Islet precursor cell (in vitro differentiated cells): Measurements from ENCODE around the gene NCOA6.
A peak's percentile ranks its signal among the peaks of the same experiment; 100 is the strongest.

Experiments
- DNase-seq: peaks from one replicate; pipeline ENCODE4 v3.0.0-alpha.2; 2018

NCOA6 gene

GRCh38 chr20:34701405-34702085, 123.9 kb downstream of the NCOA6 start:
- no peak for DNase-seq

- DNase-seq: no peak
Measured at GRCh38 chr20:34693414-34693813, 132.0 kb downstream of the NCOA6 start.

GRCh38 chr20:34691838-34692237, 133.6 kb downstream of the NCOA6 start:
- no peak for DNase-seq

- DNase-seq: no peak
Measured at GRCh38 chr20:34689486-34689885, 136.0 kb downstream of the NCOA6 start.

GRCh38 chr20:34683667-34684066, 141.8 kb downstream of the NCOA6 start:
- no peak for DNase-seq

- DNase-seq: no peak
Measured at GRCh38 chr20:34680586-34681175, 144.8 kb downstream of the NCOA6 start.

GRCh38 chr20:34676642-34677373, 148.6 kb downstream of the NCOA6 start, which contains the start of gene PIGU:
Gene PIGU, minus strand, starts transcription at chr20:34677092. Its CDS starts 7 bp downstream, at chr20:34677085.
- peak; percentile 97 for DNase-seq

- no peak for DNase-seq
Measured at GRCh38 chr20:34675993-34676641, 149.3 kb downstream of the NCOA6 start.

GRCh38 chr20:34675561-34675960, 149.9 kb downstream of the NCOA6 start:
- no peak for DNase-seq

GRCh38 chr20:34673412-34673811, 152.0 kb downstream of the NCOA6 start:
- DNase-seq: no peak

- no peak for DNase-seq
Measured at GRCh38 chr20:34669094-34669493, 156.4 kb downstream of the NCOA6 start.
